Placental pericyte (primary cell): ENCODE measurements around the gene ZNF749. TPM values are rescaled to one million over a fixed set of nuclear protein-coding genes. Genes with fewer than 3 reads are reported as not detected.

Experiments used
- small RNA-seq: library from RNA; depleted of rRNA; stranded (forward); fragments of <200 nt; gene quantifications from one replicate; pipeline ENCODE3, GENCODE V24; 2012; ENCODE audit warnings: low replicate concordance
- total RNA-seq: library from RNA; depleted of rRNA; stranded (reverse); fragments of >200 nt; gene quantifications from 2 replicates; pipeline ENCODE4 v1.2.3, GENCODE V29; 2012

ZNF749 gene
- 7.4 and 12.5 TPM in 2 replicates for total RNA-seq

DNA sequence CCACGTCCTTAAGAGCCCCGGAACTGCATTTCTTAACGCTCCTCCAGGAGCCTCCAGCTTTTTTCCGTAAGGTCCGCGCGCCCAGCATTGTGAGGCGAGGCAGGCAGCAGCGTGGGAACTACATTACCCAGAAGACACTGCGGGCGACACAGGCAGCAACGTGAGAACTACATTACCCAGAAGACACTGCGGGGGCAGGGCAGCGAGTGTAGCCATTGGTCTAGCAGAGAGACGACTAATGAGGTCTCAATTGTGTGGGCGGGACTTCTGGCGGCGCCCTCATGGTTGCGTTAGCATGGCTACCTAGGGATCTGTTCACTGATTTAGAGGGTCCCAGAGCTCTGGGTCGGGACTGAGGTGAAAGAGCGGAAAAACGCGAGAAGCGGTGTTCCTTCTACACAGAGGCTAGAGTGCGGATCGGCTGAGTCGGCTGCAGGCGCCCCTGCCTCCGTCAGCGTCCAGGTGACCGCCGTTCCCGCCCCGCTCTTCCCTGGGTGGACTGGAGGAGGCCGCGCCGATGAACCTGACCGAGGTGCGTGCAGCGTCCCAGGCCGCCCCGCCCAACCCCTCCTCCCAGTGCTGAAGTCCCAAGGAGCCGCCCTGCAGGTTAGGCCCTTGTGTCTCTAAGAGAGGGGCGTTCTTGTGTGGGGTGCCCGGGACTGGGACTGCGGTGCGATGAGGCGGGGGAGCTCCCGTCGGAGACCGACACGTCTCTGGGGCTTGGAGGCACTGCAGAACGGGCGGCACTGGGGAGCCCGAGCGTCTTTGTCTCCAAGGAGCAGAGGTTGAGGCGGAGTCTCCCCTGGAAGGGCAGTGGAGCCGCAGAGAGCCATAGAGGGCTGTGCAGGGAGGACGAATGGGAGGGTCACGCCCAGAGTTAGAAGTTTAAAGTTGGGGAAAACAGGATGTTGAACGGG, at the start of gene ZNF749:
ZNF749 (plus strand) TSS at position 264 of the 917 bp plus-strand sequence; CDS start at position 518, 254 bp downstream.

DNA sequence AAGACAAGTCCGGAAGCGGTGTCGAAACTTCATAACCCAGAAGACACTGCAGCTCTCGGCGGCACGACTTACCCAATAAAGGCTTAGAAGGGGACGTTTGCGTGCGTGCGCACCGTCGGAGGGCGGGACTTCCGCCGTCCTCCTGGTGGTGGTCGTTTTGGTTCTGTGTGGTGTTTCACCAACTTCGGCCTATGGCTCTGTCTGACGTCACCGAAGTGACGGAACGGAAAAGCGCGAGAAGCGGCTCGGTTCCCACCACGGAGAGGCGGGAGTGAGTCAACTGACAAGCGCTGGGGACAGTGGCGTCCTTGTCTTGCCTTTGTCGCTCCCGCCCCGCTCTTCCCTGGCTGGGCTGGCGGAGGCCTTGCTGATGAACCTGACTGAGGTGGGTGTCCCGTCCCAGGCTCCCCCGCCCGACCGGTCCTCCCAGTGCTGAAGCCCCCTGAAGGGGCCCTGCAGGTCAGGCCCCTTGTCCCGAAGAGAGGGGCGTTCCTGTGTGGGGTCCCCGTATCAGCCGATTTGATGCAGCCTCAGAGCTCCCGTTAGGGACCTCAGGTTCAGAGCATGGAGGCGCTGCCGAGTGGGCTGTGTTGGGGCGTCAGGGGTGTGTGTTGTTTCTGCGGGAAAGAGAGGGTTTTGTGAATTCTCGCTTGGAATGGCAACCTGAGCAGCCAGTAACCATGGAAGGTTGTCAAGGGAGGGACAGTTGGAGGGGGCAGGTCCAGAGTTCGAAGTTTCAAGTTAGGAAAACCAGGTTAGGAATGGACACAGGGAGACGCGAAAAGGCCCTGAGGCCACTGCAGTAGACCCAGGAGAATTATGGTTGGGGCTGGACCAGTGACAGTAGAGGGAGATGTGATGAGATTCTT, 45.2 kb upstream of the ZNF749 start, which contains the start of gene ZNF548:
ZNF548 (plus strand) TSS at position 125 of the 869 bp plus-strand sequence; CDS start at position 371, 246 bp downstream.

DNA sequence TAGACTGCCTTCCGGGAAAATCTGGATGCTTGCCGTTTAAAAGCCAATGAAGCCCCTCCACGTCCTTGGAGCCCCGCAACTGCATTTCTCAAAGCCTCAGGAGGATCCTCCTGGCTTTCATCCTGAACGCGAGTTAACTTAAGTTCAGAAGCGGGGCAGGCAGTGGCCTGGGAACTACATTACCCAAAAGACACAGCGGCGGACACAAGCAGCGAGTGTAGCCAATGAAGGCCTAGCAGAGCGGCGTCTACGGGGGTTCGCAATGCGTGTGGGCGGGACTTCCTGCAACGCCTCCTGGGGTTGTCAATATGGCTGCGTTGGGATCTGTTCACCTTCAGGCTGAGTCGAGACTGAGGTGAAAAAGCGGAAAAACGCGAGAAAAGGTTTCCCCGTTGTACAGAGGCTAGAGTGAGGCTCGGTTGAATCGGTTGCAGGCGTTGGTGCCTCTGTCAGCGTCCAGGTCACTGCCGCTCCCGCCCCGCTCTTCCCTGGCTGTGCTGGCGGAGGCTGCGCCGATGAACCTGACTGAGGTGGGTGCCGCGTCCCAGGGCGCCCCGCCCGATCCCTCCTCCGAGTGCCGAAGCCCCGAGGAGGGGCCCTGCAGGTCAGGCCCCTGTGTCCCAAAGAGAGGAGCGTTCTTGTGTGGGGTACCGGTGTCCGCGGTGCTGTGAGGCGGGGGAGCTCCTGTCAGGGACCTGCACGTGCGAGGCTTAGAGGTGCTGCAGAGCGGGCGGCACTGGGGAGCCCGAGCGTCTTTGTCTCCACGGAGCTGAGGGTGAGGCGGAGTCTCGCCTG, 24.1 kb upstream of the ZNF749 start, which contains the start of gene ZNF17:
ZNF17 (plus strand) TSS at position 285 of the 795 bp plus-strand sequence. CDS start 2,455 bp downstream, outside the sequence.

DNA sequence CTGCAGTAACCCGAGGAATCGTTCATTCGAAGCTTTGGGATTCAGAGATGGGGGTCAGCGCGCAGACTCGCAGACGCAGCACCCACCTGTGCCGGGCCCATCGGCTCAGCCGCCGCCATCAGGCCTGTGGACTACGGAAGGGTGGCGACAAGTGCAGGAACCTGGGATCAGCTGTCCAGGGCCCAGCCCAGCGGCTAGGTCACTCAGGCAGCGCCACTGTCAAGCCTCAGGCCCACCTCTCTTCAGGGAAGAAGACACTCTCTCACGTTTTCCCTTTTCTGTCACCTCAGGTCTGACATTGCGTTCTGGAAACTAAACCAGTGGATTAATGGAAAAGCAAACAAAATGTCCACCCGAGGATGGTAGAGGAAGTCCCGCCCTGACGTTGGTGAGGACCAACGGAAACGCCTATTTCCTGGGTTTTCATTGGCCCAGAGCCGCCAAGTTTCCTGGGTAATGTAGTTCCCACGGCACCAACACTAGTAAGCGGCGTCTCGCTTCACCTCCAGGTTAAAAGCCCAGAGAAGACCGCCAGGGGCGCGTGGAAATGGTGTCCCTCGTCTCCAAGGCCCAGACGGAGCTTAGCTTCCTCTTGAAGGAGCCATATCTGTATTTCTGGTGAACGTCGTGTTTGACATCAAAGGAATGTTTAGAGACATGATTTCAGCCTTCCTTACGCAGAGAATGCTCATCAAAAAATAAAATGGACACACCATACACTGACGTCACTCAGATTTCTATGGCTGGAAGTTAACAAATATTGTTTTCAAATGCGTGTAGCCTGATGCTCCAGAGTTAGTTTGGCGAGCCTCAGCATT, 42.3 kb downstream of the ZNF749 start, which contains the start of gene ZNF772:
ZNF772 (minus strand) TSS at position 376 of the 818 bp plus-strand sequence; CDS start at position 119, 257 bp downstream.

GRCh38 chr19:57487477-57488298, 52.6 kb downstream of the ZNF749 start, which contains the start of gene ZNF419:
Gene ZNF419 (plus strand): TSS chr19:57487750. CDS start chr19:57487951, 201 bp downstream.

Small RNA genes within 50 kb of the gene (small RNA-seq; reads per million reads assigned to genes)
- not detected for gene VN1R107P

Other genes with a start within 250 kb of the ZNF749 start
- 22.8 and 31.9 TPM in 2 replicates for gene ZNF264, start 243.8 kb upstream of the ZNF749 start, total RNA-seq
- gene AURKC, start 204.3 kb upstream of the ZNF749 start, total RNA-seq, result 0.22 and 1.0 TPM in 2 replicates
- gene ZNF805, start 194.7 kb upstream of the ZNF749 start, total RNA-seq, result 32.5 and 36.5 TPM in 2 replicates
- 96.5 and 103 TPM in 2 replicates for gene ZNF460, start 154.8 kb upstream of the ZNF749 start, total RNA-seq
- gene ZNF543, start 114.9 kb upstream of the ZNF749 start, total RNA-seq, result 11.6 and 11.7 TPM in 2 replicates
- gene ZNF304, start 84.1 kb upstream of the ZNF749 start, total RNA-seq, result 7.9 and 10.9 TPM in 2 replicates
- 10.2 and 11.2 TPM in 2 replicates for gene TRAPPC2B, start 71.8 kb upstream of the ZNF749 start, total RNA-seq
- gene ZNF547, start 71.8 kb upstream of the ZNF749 start, total RNA-seq, result 3.6 and 5.3 TPM in 2 replicates
- 16.6 and 19.7 TPM in 2 replicates for gene ZNF548, start 45.5 kb upstream of the ZNF749 start, total RNA-seq
- gene ZNF17, start 24.2 kb upstream of the ZNF749 start, total RNA-seq, result 8.3 and 14.0 TPM in 2 replicates
- gene VN1R1, start 21.8 kb downstream of the ZNF749 start, total RNA-seq, result 0.22 and 0.86 TPM in 2 replicates
- 13.1 and 16.8 TPM in 2 replicates for gene ZNF772, start 42.2 kb downstream of the ZNF749 start, total RNA-seq
- 7.9 and 13.0 TPM in 2 replicates for gene ZNF419, start 52.4 kb downstream of the ZNF749 start, total RNA-seq
- 15.2 and 32.8 TPM in 2 replicates for gene ZNF773, start 64.6 kb downstream of the ZNF749 start, total RNA-seq
- gene ZNF549, start 92.0 kb downstream of the ZNF749 start, total RNA-seq, result 3.9 and 6.9 TPM in 2 replicates
- gene ZNF550, start 124.5 kb downstream of the ZNF749 start, total RNA-seq, result 8.4 and 9.6 TPM in 2 replicates
- 6.3 and 8.6 TPM in 2 replicates for gene ZNF416, start 143.6 kb downstream of the ZNF749 start, total RNA-seq
- gene ZIK1, start 148.8 kb downstream of the ZNF749 start, total RNA-seq, result 3.5 and 15.3 TPM in 2 replicates
- 2.2 and 11.0 TPM in 2 replicates for gene ZNF530, start 164.6 kb downstream of the ZNF749 start, total RNA-seq
- gene ZNF134, start 178.9 kb downstream of the ZNF749 start, total RNA-seq, result 29.1 and 32.1 TPM in 2 replicates
- gene ZNF211, start 197.8 kb downstream of the ZNF749 start, total RNA-seq, result 11.2 and 11.6 TPM in 2 replicates
- 0.22 TPM in 1 of 2 replicates, not detected in the other for gene ZSCAN4, start 233.6 kb downstream of the ZNF749 start, total RNA-seq
- 5.7 and 12.2 TPM in 2 replicates for gene ZNF551, start 246.7 kb downstream of the ZNF749 start, total RNA-seq